Stimulated activated CD4-positive, alpha-beta T cell treated with anti-CD3 and anti-CD28 coated beads, Interleukin-1b, Interleukin-23, amount 100 ng/mL, for 24 hours (primary cell): ENCODE measurements around the gene ACOD1.
A peak's percentile ranks its signal among the peaks of the same experiment; 100 is the strongest.
"Not testable (repeated sequence)": the region's sequence is repeated elsewhere in the genome, so short reads cannot be mapped to it uniquely, and the experiment has no call there.

Experiments used
- DNase-seq, 4 experiments: peaks; one replicate each; pipeline ENCODE4 v3.0.0-alpha.2; 2020; ENCODE audit warnings: low read depth in 4 of 4, low spot score in 1 of 4

Gene ACOD1

DNA sequence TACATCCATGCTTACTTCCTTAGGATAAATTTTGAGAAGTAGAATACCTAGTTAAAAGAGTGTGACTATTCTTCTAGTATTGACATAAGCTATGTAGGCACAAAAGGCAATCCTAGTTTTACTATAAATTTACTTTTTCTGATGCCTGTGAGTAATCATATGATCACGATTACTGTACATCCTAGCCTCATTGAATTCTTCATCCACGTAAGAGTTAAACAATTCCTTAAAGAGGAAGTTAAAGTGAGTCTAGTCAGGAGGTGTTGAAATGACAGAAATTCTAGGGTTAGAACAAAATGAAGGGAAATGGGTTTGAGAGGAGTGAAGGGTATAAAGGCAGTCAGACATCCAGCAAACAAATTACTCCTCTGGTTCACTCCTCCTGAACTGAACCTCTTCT is at the start of gene ACOD1:
ACOD1 (plus strand) TSS at position 363 of the 400 bp plus-strand sequence. CDS start 48 bp downstream, outside the sequence.
- no peak for DNase-seq

- DNase-seq: not testable (repeated sequence)
Observed at GRCh38 chr13:76899066-76899465, 49.2 kb upstream of the ACOD1 start.

DNA sequence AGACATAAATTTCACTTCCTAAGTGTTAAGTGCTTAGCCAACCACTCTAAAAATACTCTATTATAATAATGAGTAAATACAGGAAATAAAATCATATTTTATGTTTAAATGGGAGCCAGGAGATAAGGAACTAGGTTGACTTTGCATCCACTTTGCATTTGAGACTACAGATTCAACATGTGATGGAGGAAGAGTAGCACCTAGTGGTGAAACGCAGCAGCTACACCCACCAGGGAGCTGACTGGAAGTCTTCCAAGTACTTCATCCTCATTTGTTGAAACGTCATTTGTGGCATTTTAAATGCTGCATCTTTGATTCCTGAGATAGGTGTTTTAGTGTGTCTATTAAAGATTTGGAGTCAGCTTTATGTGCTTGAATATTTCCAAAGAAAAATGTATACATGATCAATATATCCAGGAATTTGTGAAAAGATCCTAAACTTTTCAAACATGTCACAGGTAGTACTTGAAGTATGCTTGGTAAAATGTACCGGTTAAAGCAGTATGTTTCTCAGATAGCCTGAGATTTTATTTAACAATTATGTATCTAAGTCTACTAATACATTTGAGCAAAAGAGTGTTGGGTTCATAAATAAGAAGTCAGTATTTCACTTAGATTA is 44.7 kb upstream of the ACOD1 start:
- peak; percentile 32 to 50 (median 34) for DNase-seq

DNA sequence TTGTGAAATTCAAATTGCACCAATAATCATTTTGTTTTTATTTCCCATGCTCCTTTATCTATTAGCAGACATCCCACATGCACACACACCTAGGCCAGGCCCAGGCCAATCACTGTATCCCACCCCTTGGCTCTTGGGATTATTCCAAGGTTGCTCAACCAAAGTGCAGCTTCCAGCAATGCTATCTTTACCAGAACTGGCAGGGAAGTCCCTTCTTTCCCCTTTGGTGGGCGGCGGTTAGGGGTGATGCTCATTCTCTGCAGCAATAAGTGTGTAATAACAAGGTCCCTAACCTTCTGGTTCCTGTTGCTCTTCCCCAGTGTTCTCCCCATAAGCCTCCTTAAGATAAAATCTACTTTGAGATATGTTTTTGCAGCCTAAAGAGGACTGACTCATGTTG is 43.8 kb upstream of the ACOD1 start:
- DNase-seq: no peak

DNA sequence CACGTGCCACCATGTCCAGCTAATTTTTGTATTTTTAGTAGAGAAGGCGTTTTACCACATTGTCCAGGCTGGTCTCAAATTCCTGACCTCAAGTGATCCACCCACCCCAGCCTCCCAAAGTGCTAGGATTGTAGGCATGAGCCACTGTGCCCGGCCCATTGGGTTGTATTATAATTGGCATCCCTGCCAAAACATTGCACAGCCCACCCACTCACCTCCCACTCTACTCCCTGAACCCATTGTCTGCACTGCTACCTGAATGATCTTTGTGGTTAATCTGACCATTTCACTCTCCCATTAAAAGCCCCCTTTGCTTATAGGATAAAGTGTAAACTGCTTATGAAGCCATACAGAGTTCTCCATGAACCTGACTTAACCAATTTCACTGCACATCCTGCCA is 35.8 kb upstream of the ACOD1 start:
- DNase-seq: no peak

DNA sequence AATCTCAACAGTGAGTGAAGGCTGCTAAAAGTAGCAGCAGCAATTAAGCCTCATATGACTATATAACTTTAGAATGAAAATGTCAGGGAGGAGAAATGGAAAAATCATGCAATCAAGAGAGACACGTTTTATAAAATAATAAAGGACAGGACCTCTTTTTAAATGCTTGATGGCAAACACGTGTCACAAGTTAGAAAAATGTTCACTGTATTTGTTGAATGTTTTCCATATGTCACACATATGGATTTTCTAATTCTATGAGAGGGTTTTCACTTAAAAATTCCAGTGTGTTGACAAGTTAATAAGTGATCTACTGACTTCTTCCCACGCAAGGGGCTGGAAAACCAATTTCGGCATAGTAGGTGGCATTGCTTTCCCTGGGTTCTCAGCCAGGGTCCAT is 34.4 kb upstream of the ACOD1 start:
- no peak for DNase-seq

DNA sequence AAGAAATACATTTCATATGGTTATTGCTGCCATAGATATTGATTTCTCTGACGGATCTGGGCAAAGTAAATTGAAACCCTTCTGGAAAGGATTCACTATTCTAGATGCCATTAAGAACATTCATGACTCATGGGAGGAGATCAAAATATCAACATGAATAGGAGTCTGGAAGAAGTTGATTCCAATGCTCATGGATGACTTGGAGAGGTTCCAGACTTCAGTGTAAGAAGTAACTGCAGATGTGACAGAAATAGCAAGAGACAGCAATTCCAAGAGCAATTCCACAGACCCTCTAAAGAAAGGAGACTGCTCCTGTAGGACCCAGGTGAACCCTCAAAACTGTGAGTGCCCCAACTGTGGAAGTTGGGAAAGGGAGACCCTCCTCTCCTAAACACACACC is 31.2 kb upstream of the ACOD1 start:
- no peak for DNase-seq

- DNase-seq: not testable (repeated sequence)
Observed at GRCh38 chr13:76917755-76918481, 30.4 kb upstream of the ACOD1 start.

GRCh38 chr13:76921516-76921915 is 26.8 kb upstream of the ACOD1 start:
- no peak for DNase-seq

- DNase-seq: no peak
Observed at GRCh38 chr13:76925115-76925514, 23.2 kb upstream of the ACOD1 start.

DNA sequence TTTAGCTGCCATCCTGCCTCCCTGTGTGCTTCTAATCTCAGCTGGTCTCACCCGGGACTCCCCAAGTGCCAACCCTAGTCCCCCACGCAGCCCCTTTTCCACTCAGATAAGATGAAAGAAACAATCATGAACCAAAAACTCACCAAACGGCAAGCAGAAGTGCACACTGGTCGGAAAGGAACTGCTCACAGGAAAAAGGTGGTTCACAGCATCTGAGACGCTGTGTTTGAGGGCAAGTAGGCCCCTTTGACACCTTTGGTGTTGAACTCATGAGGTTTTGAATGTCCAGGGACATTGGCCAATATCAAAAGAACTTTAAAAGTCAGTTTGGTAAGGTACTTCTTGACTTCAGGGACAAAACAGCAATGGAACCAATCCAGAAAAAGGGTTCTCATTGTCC is 20.4 kb upstream of the ACOD1 start:
- no peak for DNase-seq

- DNase-seq: no peak
Observed at GRCh38 chr13:76928456-76928855, 19.9 kb upstream of the ACOD1 start.

GRCh38 chr13:76929320-76929719 is 19.0 kb upstream of the ACOD1 start:
- DNase-seq: no peak

- no peak for DNase-seq
Observed at GRCh38 chr13:76929851-76930374, 18.4 kb upstream of the ACOD1 start.

- DNase-seq: no peak
Observed at GRCh38 chr13:76932076-76932475, 16.2 kb upstream of the ACOD1 start.

DNA sequence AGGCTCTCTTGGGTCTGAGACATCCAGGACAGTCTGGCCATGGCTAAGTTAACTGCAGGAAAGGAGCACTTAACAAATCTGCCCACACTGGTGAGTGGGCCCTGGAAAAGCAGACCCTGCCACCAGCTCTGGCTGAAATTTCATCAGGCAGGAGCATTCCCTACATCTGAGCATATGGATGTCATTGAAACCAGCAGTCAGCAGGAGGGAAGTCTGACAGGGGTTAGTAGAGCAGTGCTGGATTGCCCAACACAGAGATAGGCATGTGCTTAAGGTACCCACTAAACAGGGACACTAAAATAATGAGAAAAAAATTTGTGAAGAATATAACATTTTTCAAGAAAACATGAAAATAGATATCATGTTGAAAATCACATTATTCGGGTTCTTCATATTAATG is 13.6 kb upstream of the ACOD1 start:
- DNase-seq: no peak

GRCh38 chr13:76936763-76937162 is 11.5 kb upstream of the ACOD1 start:
- DNase-seq: no peak

DNA sequence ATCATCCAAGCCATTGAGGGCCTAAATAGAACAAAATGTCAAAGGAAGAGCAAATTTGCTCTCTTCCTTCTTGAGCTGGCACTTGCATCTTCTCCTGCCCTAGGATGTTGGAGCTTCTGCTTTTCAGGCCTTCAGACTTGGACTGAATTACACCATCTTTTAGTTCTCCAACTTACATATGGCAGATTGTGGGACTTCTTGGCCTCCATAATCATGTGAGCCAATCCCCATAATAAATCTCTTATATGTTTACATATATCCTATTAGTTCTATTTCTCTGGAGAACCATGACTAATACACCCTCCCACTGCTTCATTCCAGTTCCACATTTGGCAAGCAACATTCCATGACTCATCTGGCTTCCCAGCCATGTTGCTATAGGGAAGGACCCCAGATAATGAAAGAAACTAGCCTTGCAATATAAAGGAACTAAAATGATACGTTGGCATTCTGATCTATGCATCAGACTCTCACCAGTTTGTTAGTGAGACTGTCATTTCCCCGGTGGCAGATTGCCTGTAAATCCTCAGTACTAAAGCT is 11.0 kb upstream of the ACOD1 start:
- no peak for DNase-seq

GRCh38 chr13:76939215-76939614 is 9.1 kb upstream of the ACOD1 start:
- no peak for DNase-seq

DNA sequence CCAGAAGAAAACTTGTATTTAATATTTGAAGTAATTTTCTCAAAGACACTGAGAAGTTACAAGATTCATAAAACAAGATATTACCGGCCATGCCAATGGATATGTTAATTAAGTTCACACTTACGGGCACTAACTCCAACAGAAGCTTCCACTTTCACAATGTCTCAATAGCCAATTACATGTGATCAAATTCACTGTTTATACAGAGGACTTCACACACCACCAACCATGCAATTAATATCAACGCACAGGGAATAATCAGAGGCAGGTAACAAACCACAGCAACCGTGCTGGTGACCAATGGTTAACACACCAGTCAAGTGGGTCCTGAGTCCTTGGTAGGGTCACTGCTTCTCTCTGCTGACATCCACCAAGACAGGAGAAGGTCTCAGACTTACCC is 5.9 kb upstream of the ACOD1 start:
- DNase-seq: no peak

- no peak for DNase-seq
Observed at GRCh38 chr13:76943646-76944045, 4.7 kb upstream of the ACOD1 start.

GRCh38 chr13:76944456-76944855 is 3.9 kb upstream of the ACOD1 start:
- no peak for DNase-seq
